SK-N-SH (cell line): ENCODE measurements around the gene SPATA21. TPM values are rescaled to one million over a fixed set of nuclear protein-coding genes. Genes with fewer than 3 reads are reported as not detected.
"Not testable (repeated sequence)": the region's sequence is repeated elsewhere in the genome, so short reads cannot be mapped to it uniquely, and the experiment has no call there.

ENCODE experiments used
- CTCF ChIA-PET: fragments of 300-600, 350-600 bp; formaldehyde crosslinking; extraction: SDS; loops from one replicate; lab custom pipeline; 2021; lab: Yijun Ruan, JAX
- POLR2A ChIA-PET: fragments of 350-600 bp; sonication (Branson Sonifier 250); formaldehyde crosslinking; extraction: SDS; loops from one replicate; lab custom pipeline; 2020; ENCODE audit warnings: antibody characterized with exemption, inconsistent platforms; lab: Yijun Ruan, JAX
- DNase-seq: peaks from one replicate; pipeline ENCODE4 v3.0.0; 2012
- H2AFZ ChIP-seq: fragments of 200-600 bp; sonication (generic); 2 replicates; pipeline ENCODE4 v1.8.1; 2016; ENCODE audit warnings: antibody characterized with exemption, mild to moderate bottlenecking, low read depth
- H3F3A ChIP-seq: fragments of 200-600 bp; sonication (generic); replicated peaks from 2 replicates; pipeline ENCODE3; 2016; ENCODE audit warnings: antibody characterized with exemption, mild to moderate bottlenecking; ENCODE audit not compliant: insufficient read depth
- H3K27ac ChIP-seq, 2 experiments: fragments of 200-500 bp in 1 of 2; fragments of 200-600 bp in 1 of 2; sonication (Bioruptor generic) in 1 of 2; sonication (generic), shearing (Covaris generic) in 1 of 2; 2 replicates each; pipeline versions ENCODE4 v1.5.1 to v1.6.1; 2014 to 2016; ENCODE audit warnings: low read depth in 2 of 2, inconsistent platforms in 1 of 2, low read length in 1 of 2, mild to moderate bottlenecking in 1 of 2, mixed read lengths in 1 of 2
- H3K27me3 ChIP-seq: fragments of 200-600 bp; sonication (generic), shearing (Covaris generic); 2 replicates; pipeline ENCODE4 v1.6.1; 2016; ENCODE audit warnings: mixed run types; ENCODE audit not compliant: insufficient read depth
- H3K36me3 ChIP-seq, 2 experiments: fragments of 200-500 bp in 1 of 2; fragments of 200-600 bp in 1 of 2; sonication (Bioruptor generic) in 1 of 2; sonication (generic) in 1 of 2; replicated peaks in 1 of 2; 2 replicates each; pipeline versions ENCODE3 to v1.5.1; 2014 to 2016; ENCODE audit warnings: low read length in 1 of 2, mild to moderate bottlenecking in 1 of 2; ENCODE audit not compliant: insufficient read depth in 2 of 2, control insufficient read depth in 1 of 2
- H3K4me1 ChIP-seq, 2 experiments: fragments of 200-500 bp in 1 of 2; fragments of 200-600 bp in 1 of 2; sonication (Bioruptor generic) in 1 of 2; sonication (generic), shearing (Covaris generic) in 1 of 2; 2 replicates each; pipeline versions ENCODE4 v1.5.1 to v1.6.1; 2014 to 2016; ENCODE audit warnings: low read depth in 1 of 2, low read length in 1 of 2, mixed run types in 1 of 2; ENCODE audit not compliant: insufficient read depth in 2 of 2, control insufficient read depth in 1 of 2
- H3K4me2 ChIP-seq: fragments of 200-600 bp; sonication (generic), shearing (Covaris generic); 2 replicates; pipeline ENCODE4 v1.6.1; 2017; ENCODE audit warnings: mixed run types
- H3K4me3 ChIP-seq, 2 experiments: fragments of 200-500 bp in 1 of 2; fragments of 200-600 bp in 1 of 2; sonication (Bioruptor generic) in 1 of 2; sonication (generic), shearing (Covaris generic) in 1 of 2; 2 replicates each; pipeline versions ENCODE4 v1.5.1 to v1.8.1; 2014 to 2016; ENCODE audit warnings: low read depth in 2 of 2, inconsistent platforms in 1 of 2, low read length in 1 of 2, mild to moderate bottlenecking in 1 of 2, mixed read lengths in 1 of 2, moderate library complexity in 1 of 2
- H3K79me2 ChIP-seq: fragments of 200-600 bp; sonication (generic); 2 replicates; pipeline ENCODE4 v1.8.1; 2017; ENCODE audit warnings: mild to moderate bottlenecking; ENCODE audit not compliant: insufficient read depth
- H3K9ac ChIP-seq: fragments of 200-600 bp; sonication (generic); 2 replicates; pipeline ENCODE4 v1.6.1; 2017; ENCODE audit warnings: mixed run types
- H3K9me2 ChIP-seq: fragments of 200-600 bp; sonication (generic); 2 replicates; pipeline ENCODE4 v1.6.1; 2017; ENCODE audit warnings: mixed run types
- H3K9me3 ChIP-seq: fragments of 200-600 bp; sonication (generic); 2 replicates; pipeline ENCODE4 v1.6.1; 2017; ENCODE audit warnings: mixed run types, mild to moderate bottlenecking, moderate library complexity
- H4K20me1 ChIP-seq: fragments of 200-600 bp; sonication (generic); 2 replicates; pipeline ENCODE4 v1.6.1; 2017; ENCODE audit warnings: mild to moderate bottlenecking, mixed run types; ENCODE audit not compliant: insufficient read depth
- FOXJ3 ChIP-seq: sonication (generic); formaldehyde crosslinking; IDR thresholded peaks from 2 replicates; pipeline ENCODE4 v1.5.1; 2020; ENCODE audit warnings: mild to moderate bottlenecking, missing genetic modification reagents
- NFIC ChIP-seq: IDR thresholded peaks from 2 replicates; pipeline ENCODE4 v1.4.0; 2012; ENCODE audit warnings: borderline replicate concordance
- WGBS: methylation state at CpG from one replicate; pipeline ENCODE4 v1.1.6; 2017; ENCODE audit warnings: low lambda C conversion rate; 5-methylcytosine and 5-hydroxymethylcytosine counted together
- polyA plus RNA-seq, 3 experiments: library from polyadenylated mRNA; depleted of rRNA; stranded (reverse); fragments of >200 nt; gene quantifications; 2 replicates each; pipeline ENCODE4 v1.2.3, GENCODE V29; 2012
- TF ChIP-seq, protein P1 (sequence below): IDR thresholded peaks from 2 replicates; pipeline ENCODE4 v1.6.1; 2012; ENCODE audit warnings: mild to moderate bottlenecking, low read depth, low read length, moderate library complexity

The SPATA21 gene
- polyA plus RNA-seq, 1 of the 3 experiments (the other 2 are of a cell fraction), result 0.10 TPM

DNA sequence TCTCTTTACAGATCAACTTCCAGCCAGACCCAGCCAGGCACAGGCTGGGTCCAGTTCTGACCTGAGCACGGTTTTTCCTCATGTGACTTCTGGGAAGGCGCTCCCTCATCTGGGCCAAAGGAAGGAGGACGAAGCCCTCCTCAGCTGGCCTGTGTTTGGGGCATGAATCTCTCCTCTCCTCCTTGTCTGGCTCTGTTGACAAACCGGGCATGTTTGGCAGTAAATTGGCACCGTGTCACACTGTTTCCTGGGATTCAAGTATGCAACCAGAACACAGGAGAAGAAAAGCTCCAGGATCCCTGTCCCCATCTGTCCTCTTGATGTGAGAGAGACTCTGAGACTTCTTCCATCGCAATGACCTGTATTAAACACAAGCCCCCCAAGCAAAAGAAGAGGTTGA lies 21.6 kb upstream of the SPATA21 start:
- CTCF ChIA-PET, result interaction anchor here (1.9 kb wide), 1 partner anchor 19 kb away, joined by 10 read pairs; the partner anchor contains the start of gene NECAP2
- H3K27ac ChIP-seq, result no peak overlapping the region; a peak in 1 of 4 replicates
- H4K20me1 ChIP-seq, result no peaks in the 10 kb centered on the region
- WGBS, result 97% methylated on average over 5 of the region's 6 CpGs
- H3K9me2 ChIP-seq, result no peaks in the 10 kb centered on the region
- H3K27me3 ChIP-seq, result no peaks in the 10 kb centered on the region
- POLR2A ChIA-PET, result no interaction called here
- H2AFZ ChIP-seq, result no peak overlapping the region
- no peak for DNase-seq
- H3K9ac ChIP-seq, result no peak overlapping the region
- TF ChIP-seq NFIC, result no peak
- no peaks in the 10 kb centered on the region for H3K9me3 ChIP-seq
- H3F3A ChIP-seq, result peaks cover 5% of the 10 kb centered on the region
- H3K4me1 ChIP-seq, result no peaks in the 10 kb centered on the region
- H3K4me2 ChIP-seq, result no peak overlapping the region
- H3K36me3 ChIP-seq, result peaks cover 46 to 53% of the 10 kb centered on the region in 2 experiments
- H3K4me3 ChIP-seq, result no peak overlapping the region
- no peaks in the 10 kb centered on the region for H3K79me2 ChIP-seq

DNA sequence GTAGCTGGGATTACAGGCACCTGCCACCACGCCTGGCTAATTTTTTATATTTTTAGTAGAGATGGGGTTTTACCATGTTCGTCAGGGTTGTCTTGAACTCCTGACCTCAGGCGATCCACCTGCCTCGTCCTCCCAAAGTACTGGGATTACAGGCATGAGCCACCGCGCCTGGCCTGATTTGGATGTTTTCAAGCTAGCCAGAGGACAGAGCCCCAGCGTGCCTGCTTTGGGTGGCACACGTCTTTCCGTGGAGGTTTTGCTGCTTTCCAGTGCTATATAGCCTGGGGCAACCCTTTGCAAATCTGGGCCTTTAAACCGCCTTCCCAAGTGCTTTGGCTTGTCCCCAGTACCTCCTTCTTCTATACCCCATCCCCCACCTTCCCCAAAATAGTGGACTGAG lies 18.9 kb upstream of the SPATA21 start:
- H3K9ac ChIP-seq, H4K20me1 ChIP-seq, H3K9me3 ChIP-seq, H3K27me3 ChIP-seq, H3K4me2 ChIP-seq, DNase-seq, H3K9me2 ChIP-seq, H3K27ac ChIP-seq, H3K4me1 ChIP-seq, H3K4me3 ChIP-seq, H2AFZ ChIP-seq, H3F3A ChIP-seq, POLR2A ChIA-PET: not testable (repeated sequence)
- WGBS, result 98% methylated on average over 10 of the region's 10 CpGs
- peaks cover 12% of the 10 kb centered on the region; the same call in 1 of the 2 replicates for H3K79me2 ChIP-seq
- CTCF ChIA-PET, result interaction anchor here (1.6 kb wide), 1 partner anchor 16 kb away, joined by 5 read pairs; the partner anchor contains the start of gene NECAP2
- peaks cover 54 to 60% of the 10 kb centered on the region in 2 experiments for H3K36me3 ChIP-seq

DNA sequence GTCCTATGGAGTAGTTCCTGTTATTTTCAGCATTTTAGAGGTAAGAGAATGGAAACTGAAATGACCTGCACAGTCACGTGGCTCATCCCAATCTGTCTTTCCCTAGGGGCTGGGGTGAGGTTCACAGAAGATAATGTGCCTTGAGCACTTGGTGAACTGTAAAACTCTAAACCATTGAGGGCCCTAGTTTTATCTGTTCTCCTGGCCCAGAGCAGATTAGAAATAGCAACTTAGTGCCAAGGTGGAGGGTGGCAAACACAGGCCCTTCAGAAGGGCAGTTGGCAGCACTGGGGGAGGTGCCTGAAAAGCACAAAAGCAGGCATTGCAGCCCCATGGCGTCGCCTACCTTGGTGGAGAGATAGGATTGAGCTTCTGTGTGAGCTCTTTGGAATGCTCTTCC lies 17.7 kb upstream of the SPATA21 start:
- H4K20me1 ChIP-seq, H3F3A ChIP-seq, H3K27me3 ChIP-seq, H3K9me3 ChIP-seq, H3K4me3 ChIP-seq, H3K9me2 ChIP-seq, H3K4me2 ChIP-seq, DNase-seq, H3K4me1 ChIP-seq, H3K27ac ChIP-seq, H2AFZ ChIP-seq, H3K9ac ChIP-seq, POLR2A ChIA-PET: not testable (repeated sequence)
- WGBS, result 95% methylated on average over 3 of the region's 3 CpGs
- H3K36me3 ChIP-seq, result peaks cover 59 to 64% of the 10 kb centered on the region in 2 experiments
- CTCF ChIA-PET, result interaction anchor here (1.6 kb wide), 1 partner anchor 14 kb away, joined by 5 read pairs; the partner anchor contains the start of gene NECAP2
- H3K79me2 ChIP-seq, result peaks cover 22% of the 10 kb centered on the region; the same call in 1 of the 2 replicates

DNA sequence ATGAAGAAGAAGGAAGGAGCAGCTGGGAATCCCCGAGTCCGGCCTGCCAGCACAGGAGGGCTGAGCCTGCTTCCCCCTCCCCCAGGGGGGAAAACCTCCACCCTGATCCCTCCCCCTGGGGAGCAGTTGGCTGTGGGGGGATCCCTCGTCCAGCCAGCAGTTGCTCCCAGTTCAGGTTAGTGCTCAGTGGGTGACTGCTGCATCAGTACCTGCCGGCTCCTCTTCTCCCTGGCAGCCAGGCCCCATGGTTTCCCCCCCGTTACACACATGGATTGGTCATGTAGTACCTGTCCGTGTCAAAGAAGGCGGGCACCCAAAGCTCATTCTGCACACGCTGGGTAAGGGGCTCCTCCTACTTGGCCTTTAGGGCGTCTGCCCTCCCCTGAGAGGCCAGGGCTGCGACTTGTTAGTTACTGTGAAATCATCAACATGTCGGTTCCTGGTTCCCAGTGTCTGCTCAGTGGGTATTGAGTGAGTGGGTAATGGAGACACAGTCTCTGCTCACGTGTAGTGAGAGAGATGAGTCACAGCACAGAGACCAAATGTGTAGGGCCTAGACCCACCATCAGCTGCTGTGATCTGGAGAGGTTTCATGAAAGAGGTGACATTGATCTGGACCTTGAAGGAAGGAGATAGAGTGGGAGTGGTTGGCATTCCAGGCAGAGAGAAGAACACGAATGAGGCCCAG lies 14.8 kb upstream of the SPATA21 start:
- 93% methylated on average over 6 of the region's 13 CpGs for WGBS
- CTCF ChIA-PET, result interaction anchor here (0.5 to 1.6 kb wide), 4 partner anchors 10 to 169 kb away, joined by 3 to 4 read pairs (median 3); partner anchors contain the start of gene NECAP2

More for the DNA sequence above, 14.8 kb upstream of the SPATA21 start:
- Histone ChIP-seq H3K27me3 (no peaks in the 10 kb centered on the region), H3K4me3 (no peak overlapping the region), H3F3A (peaks cover 6% of the 10 kb centered on the region), H3K4me2 (no peak overlapping the region), H3K4me1 (no peaks in the 10 kb centered on the region), H4K20me1 (0 out of 2 replicates have a peak, but pooled peaks cover 6% of the 10 kb centered on the region), H3K79me2 (peaks cover 42% of the 10 kb centered on the region; the same call in 1 of the 2 replicates), H2AFZ (no peak overlapping the region), H3K36me3 (peaks cover 45 to 71% of the 10 kb centered on the region in 2 experiments), H3K27ac (no peak overlapping the region), H3K9me3 (no peaks in the 10 kb centered on the region), H3K9me2 (no peaks in the 10 kb centered on the region), H3K9ac (no peak overlapping the region)
- POLR2A ChIA-PET, result interaction anchor here (1.2 kb wide), 1 partner anchor 11 kb away, joined by 5 read pairs; no protein-coding TSS in a partner anchor
- TF ChIP-seq FOXJ3 (CRISPR knock-in tag), result no peak
- TF ChIP-seq, protein P1, sequence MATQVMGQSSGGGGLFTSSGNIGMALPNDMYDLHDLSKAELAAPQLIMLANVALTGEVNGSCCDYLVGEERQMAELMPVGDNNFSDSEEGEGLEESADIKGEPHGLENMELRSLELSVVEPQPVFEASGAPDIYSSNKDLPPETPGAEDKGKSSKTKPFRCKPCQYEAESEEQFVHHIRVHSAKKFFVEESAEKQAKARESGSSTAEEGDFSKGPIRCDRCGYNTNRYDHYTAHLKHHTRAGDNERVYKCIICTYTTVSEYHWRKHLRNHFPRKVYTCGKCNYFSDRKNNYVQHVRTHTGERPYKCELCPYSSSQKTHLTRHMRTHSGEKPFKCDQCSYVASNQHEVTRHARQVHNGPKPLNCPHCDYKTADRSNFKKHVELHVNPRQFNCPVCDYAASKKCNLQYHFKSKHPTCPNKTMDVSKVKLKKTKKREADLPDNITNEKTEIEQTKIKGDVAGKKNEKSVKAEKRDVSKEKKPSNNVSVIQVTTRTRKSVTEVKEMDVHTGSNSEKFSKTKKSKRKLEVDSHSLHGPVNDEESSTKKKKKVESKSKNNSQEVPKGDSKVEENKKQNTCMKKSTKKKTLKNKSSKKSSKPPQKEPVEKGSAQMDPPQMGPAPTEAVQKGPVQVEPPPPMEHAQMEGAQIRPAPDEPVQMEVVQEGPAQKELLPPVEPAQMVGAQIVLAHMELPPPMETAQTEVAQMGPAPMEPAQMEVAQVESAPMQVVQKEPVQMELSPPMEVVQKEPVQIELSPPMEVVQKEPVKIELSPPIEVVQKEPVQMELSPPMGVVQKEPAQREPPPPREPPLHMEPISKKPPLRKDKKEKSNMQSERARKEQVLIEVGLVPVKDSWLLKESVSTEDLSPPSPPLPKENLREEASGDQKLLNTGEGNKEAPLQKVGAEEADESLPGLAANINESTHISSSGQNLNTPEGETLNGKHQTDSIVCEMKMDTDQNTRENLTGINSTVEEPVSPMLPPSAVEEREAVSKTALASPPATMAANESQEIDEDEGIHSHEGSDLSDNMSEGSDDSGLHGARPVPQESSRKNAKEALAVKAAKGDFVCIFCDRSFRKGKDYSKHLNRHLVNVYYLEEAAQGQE, result no peak
- DNase-seq, result no peak
